Right ventricle myocardium inferior (tissue), 1 donor: ENCODE measurements around the gene HMOX1. TPM values are rescaled to one million over a fixed set of nuclear protein-coding genes. Genes with fewer than 3 reads are reported as not detected.
A peak's percentile ranks its signal among the peaks of the same experiment; 100 is the strongest.
"Not testable (repeated sequence)": the region's sequence is repeated elsewhere in the genome, so short reads cannot be mapped to it uniquely, and the experiment has no call there.

Source experiments
- ATAC-seq: fragments of 200-7000 bp; cut with Tn5 transposase; one replicate; pipeline ENCODE4 v1.9.1; 2020; ENCODE audit warnings: mild to moderate bottlenecking, moderate library complexity
- DNase-seq: peaks from one replicate; pipeline ENCODE4 v3.0.0; 2021; ENCODE audit errors: missing footprints
- intact Hi-C: fragments of 100-400 bp; cut with DNase I; formaldehyde crosslinking; loops from one replicate; pipeline ENCODE4 v1.11.0; 2022
- total RNA-seq: library from RNA; stranded (reverse); fragmentation: NEBNext Ultra II Directional; extraction: Animal tissue kit (Norgen Biotek cat#: 25700); gene quantifications from one replicate; pipeline ENCODE4 v1.2.1, GENCODE V29; 2021
- donor health status: DM: no; HTN: yes; CAD: no; lungs with severe emphysema.

Gene HMOX1
- total RNA-seq, 1 donor from 2014 or later, result 7.4 TPM

GRCh38 chr22:35348703-35349102 lies 32.2 kb upstream of the HMOX1 start:
- intact Hi-C loops, result loop anchor here (5.0 kb wide), 1 partner anchor 234 kb away; no protein-coding TSS in a partner anchor
- no peak for DNase-seq
- ATAC-seq, result no peak

- DNase-seq, result no peak
- no peak for ATAC-seq
- intact Hi-C loops, result loop anchor here (5.0 kb wide), 1 partner anchor 233 kb away; no protein-coding TSS in a partner anchor
These were observed 31.6 kb upstream of the HMOX1 start for GRCh38 chr22:35349368-35349703.

GRCh38 chr22:35349704-35350538 lies 31.0 kb upstream of the HMOX1 start:
- DNase-seq, result no peak
- no peak for ATAC-seq
- intact Hi-C loops, result loop anchor here (5.0 kb wide), 1 partner anchor 232 kb away; no protein-coding TSS in a partner anchor

- DNase-seq, result peak; percentile 93
- ATAC-seq, result peak; percentile 91
- intact Hi-C loops, result no loop called here
These were observed 30.1 kb upstream of the HMOX1 start for GRCh38 chr22:35350539-35351503.

GRCh38 chr22:35352214-35353111 lies 28.4 kb upstream of the HMOX1 start:
- ATAC-seq (peak; percentile 44), DNase-seq (peak; percentile 91)
- intact Hi-C loops, result no loop called here

GRCh38 chr22:35353318-35353717 lies 27.6 kb upstream of the HMOX1 start:
- DNase-seq, result peak; percentile 69
- intact Hi-C loops, result no loop called here
- no peak for ATAC-seq

- intact Hi-C loops, result no loop called here
- no peak for DNase-seq
- ATAC-seq, result no peak
These were observed 26.8 kb upstream of the HMOX1 start for GRCh38 chr22:35354068-35354467.

- intact Hi-C loops, result no loop called here
- DNase-seq, result no peak
- no peak for ATAC-seq
These were observed 22.8 kb upstream of the HMOX1 start for GRCh38 chr22:35357883-35358621.

- intact Hi-C loops, result no loop called here
- no peak for ATAC-seq
- no peak for DNase-seq
These were observed 21.4 kb upstream of the HMOX1 start for GRCh38 chr22:35359380-35360065.

- DNase-seq (no peak), ATAC-seq (no peak)
- intact Hi-C loops, result no loop called here
These were observed 19.8 kb upstream of the HMOX1 start for GRCh38 chr22:35361001-35361558.

GRCh38 chr22:35363566-35364086 lies 17.3 kb upstream of the HMOX1 start:
- DNase-seq (no peak), ATAC-seq (no peak)
- intact Hi-C loops, result no loop called here

GRCh38 chr22:35364230-35364629 lies 16.7 kb upstream of the HMOX1 start:
- ATAC-seq, result peak; percentile 15
- DNase-seq, intact Hi-C loops: not testable (repeated sequence)

GRCh38 chr22:35367331-35367886 lies 13.5 kb upstream of the HMOX1 start:
- intact Hi-C loops, result no loop called here

GRCh38 chr22:35368386-35368785 lies 12.5 kb upstream of the HMOX1 start:
- intact Hi-C loops, result no loop called here
- no peak for ATAC-seq
- DNase-seq, result no peak

More at GRCh38 chr22:35367331-35367886, 13.5 kb upstream of the HMOX1 start:
- ATAC-seq (peak; percentile 26), DNase-seq (no peak)

- intact Hi-C loops, result no loop called here
- DNase-seq (no peak), ATAC-seq (no peak)
These were observed 10.9 kb upstream of the HMOX1 start for GRCh38 chr22:35369996-35370395.

- ATAC-seq, result no peak
- intact Hi-C loops, result no loop called here
- DNase-seq, result no peak
These were observed 7.1 kb upstream of the HMOX1 start for GRCh38 chr22:35373781-35374180.

- intact Hi-C loops, result no loop called here
- no peak for ATAC-seq
- DNase-seq, result no peak
These were observed 5.9 kb upstream of the HMOX1 start for GRCh38 chr22:35375031-35375430.
